ENCODE measurements around the gene SLC6A13. TPM values are rescaled to one million over a fixed set of nuclear protein-coding genes. Genes with fewer than 3 reads are reported as not detected.

SLC6A13 gene
- total RNA-seq, 3 donors from 2014 or later: 1.3 TPM; not detected in 2

DNA sequence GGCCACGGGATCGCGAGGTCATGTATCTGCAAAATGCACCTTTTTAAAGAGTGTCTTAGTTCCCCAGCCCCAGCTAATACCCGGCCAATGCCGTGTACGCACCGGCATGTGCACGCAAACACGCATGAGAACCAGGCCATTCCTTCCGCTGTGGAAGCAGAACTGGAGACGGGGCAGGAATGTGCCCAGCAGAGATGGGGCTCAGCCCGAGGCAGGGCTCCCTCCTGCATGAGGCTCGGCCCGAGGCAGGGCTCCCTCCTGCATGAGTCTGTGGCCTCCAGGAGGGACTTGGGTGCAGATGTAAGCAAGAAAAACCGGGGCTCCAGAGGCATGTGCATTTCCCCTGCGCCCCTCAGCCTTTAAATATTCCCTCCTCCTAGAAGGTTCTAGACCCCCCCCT lies 86.9 kb downstream of the SLC6A13 start:
- Histone ChIP-seq H3K9me3 (no peaks in the 10 kb centered on the region), H3K27ac (no peak overlapping the region), H3K4me1 (no peaks in the 10 kb centered on the region), H3K27me3 (peaks cover 0 to 27% of the 10 kb centered on the region in 2 donors), H3K4me3 (no peak overlapping the region), H3K36me3 (no peaks in the 10 kb centered on the region)
- no peak for TF ChIP-seq POLR2A (IDR thresholded peaks at IDR 0.05)
- TF ChIP-seq POLR2AphosphoS5 (IDR thresholded peaks at IDR 0.05): no peak
- intact Hi-C loops (cut with DNase I; ENCODE audit: low total_unique reads): no loop called here
- no peak for DNase-seq (ENCODE audit: low spot score in 2 of 2)

DNA sequence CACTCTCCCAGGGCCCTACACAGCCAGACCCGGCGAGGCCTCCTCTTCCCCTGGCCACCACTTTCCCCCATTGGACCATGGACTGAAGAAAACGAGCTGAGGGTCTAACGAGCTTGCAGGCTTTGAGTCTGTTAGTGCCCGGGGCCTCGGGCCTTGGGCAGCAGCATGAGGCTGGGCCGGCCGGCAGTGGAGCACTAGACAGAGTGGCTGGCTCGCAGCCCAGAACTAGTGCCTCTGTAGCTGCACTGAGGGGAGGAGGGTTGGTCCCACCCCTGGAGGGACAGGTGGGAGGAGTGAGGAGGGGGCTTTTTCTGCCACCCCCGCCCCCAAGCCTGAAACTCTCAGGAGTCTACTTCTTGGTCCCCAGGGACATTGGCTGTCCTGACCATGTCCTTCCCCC lies 87.4 kb downstream of the SLC6A13 start:
- intact Hi-C loops (cut with DNase I; ENCODE audit: low total_unique reads): no loop called here
- Histone ChIP-seq H3K27ac (no peak overlapping the region), H3K9me3 (no peaks in the 10 kb centered on the region), H3K27me3 (peaks cover 0 to 27% of the 10 kb centered on the region in 2 donors), H3K4me1 (no peaks in the 10 kb centered on the region), H3K36me3 (no peaks in the 10 kb centered on the region), H3K4me3 (no peak overlapping the region)
- DNase-seq (ENCODE audit: low spot score in 2 of 2): no peak
- TF ChIP-seq, protein P1, sequence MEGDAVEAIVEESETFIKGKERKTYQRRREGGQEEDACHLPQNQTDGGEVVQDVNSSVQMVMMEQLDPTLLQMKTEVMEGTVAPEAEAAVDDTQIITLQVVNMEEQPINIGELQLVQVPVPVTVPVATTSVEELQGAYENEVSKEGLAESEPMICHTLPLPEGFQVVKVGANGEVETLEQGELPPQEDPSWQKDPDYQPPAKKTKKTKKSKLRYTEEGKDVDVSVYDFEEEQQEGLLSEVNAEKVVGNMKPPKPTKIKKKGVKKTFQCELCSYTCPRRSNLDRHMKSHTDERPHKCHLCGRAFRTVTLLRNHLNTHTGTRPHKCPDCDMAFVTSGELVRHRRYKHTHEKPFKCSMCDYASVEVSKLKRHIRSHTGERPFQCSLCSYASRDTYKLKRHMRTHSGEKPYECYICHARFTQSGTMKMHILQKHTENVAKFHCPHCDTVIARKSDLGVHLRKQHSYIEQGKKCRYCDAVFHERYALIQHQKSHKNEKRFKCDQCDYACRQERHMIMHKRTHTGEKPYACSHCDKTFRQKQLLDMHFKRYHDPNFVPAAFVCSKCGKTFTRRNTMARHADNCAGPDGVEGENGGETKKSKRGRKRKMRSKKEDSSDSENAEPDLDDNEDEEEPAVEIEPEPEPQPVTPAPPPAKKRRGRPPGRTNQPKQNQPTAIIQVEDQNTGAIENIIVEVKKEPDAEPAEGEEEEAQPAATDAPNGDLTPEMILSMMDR (IDR thresholded peaks at IDR 0.05): no peak
- TF ChIP-seq POLR2A (IDR thresholded peaks at IDR 0.05) (no peak), POLR2AphosphoS5 (IDR thresholded peaks at IDR 0.05) (no peak)

DNA sequence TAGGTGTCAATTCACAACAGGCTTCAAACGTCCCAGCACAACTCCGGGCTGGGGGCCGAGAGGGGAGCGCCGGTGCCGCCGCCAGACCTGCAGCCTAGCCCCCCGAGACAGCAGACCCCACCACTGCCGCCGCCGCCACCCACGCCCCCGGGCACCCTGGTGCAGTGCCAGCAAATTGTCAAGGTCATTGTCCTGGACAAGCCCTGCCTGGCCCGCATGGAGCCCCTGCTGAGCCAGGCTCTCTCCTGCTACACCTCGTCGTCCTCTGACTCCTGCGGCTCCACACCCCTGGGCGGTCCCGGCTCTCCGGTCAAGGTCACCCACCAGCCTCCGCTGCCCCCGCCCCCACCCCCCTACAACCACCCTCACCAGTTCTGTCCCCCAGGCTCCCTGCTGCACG lies 88.0 kb downstream of the SLC6A13 start:
- Histone ChIP-seq H3K4me1 (no peaks in the 10 kb centered on the region), H3K27me3 (peaks cover 0 to 22% of the 10 kb centered on the region in 2 donors)

DNA sequence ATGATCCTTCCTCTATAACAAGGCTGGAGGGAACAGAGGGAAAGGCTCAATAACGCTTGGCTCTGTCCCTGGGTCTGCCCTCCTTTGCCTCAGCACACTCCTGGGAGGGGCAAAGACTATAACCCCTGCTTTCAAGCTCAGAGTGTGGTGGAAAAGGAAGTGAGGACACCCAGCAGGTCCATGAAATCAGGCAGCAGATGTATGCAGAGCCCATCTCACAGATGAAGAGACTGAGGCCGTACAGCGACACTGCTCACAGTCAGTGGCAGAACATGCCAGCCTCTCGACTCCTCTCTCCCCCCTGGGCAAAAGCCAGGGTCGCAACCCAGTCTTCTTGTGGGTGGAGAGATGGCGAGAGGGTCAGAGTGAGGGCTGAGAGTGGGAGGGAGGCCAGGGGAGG lies 88.5 kb downstream of the SLC6A13 start:
- intact Hi-C loops (cut with DNase I; ENCODE audit: low total_unique reads): no loop called here
- no peaks in the 10 kb centered on the region for H3K36me3 ChIP-seq
- no peak overlapping the region for H3K4me3 ChIP-seq
- H3K27ac ChIP-seq: no peak overlapping the region
- DNase-seq (ENCODE audit: low spot score in 2 of 2): no peak
- H3K27me3 ChIP-seq: peaks cover 0 to 22% of the 10 kb centered on the region in 2 donors
- TF ChIP-seq POLR2AphosphoS5 (IDR thresholded peaks at IDR 0.05) (no peak), POLR2A (IDR thresholded peaks at IDR 0.05) (no peak)
- TF ChIP-seq, protein P1 (IDR thresholded peaks at IDR 0.05): no peak
- H3K9me3 ChIP-seq: no peaks in the 10 kb centered on the region
- no peaks in the 10 kb centered on the region for H3K4me1 ChIP-seq

More for the DNA sequence above, 88.0 kb downstream of the SLC6A13 start:
- Histone ChIP-seq H3K9me3 (no peaks in the 10 kb centered on the region), H3K36me3 (no peaks in the 10 kb centered on the region), H3K27ac (no peak overlapping the region), H3K4me3 (no peak overlapping the region)
- intact Hi-C loops (cut with DNase I; ENCODE audit: low total_unique reads): no loop called here
- no peak for TF ChIP-seq POLR2A (IDR thresholded peaks at IDR 0.05)
- no peak for DNase-seq (ENCODE audit: low spot score in 2 of 2)

DNA sequence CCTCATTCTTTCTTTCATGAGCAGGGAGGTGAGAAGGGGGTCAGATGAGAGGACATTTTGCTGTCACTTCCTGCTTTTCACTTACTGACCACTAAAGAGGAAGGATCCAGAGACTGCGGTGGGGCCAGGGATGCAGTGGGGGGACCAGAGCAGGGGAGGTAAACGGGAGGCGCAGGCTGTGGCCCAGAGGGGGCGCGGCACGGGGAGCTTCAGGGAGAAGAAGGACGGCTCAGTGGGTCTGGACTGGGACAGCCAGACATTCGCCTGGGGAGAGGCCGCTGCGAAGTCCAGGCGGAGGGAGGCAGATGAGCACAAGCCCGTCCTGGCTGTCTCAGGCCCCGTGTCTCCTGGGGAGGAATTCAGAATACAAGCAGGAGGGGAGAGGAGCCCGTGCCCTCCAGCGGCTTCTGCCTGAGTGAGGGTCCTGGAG lies 89.9 kb downstream of the SLC6A13 start:
- TF ChIP-seq, protein P1 (IDR thresholded peaks at IDR 0.05): no peak
- TF ChIP-seq POLR2A (IDR thresholded peaks at IDR 0.05) (no peak), POLR2AphosphoS5 (IDR thresholded peaks at IDR 0.05) (no peak)
- Histone ChIP-seq H3K36me3 (no peaks in the 10 kb centered on the region), H3K4me1 (no peaks in the 10 kb centered on the region), H3K27me3 (peaks cover 0 to 22% of the 10 kb centered on the region in 2 donors), H3K9me3 (no peaks in the 10 kb centered on the region), H3K4me3 (no peak overlapping the region), H3K27ac (no peak overlapping the region)
- DNase-seq (ENCODE audit: low spot score in 2 of 2): no peak
- intact Hi-C loops (cut with DNase I; ENCODE audit: low total_unique reads): no loop called here

DNA sequence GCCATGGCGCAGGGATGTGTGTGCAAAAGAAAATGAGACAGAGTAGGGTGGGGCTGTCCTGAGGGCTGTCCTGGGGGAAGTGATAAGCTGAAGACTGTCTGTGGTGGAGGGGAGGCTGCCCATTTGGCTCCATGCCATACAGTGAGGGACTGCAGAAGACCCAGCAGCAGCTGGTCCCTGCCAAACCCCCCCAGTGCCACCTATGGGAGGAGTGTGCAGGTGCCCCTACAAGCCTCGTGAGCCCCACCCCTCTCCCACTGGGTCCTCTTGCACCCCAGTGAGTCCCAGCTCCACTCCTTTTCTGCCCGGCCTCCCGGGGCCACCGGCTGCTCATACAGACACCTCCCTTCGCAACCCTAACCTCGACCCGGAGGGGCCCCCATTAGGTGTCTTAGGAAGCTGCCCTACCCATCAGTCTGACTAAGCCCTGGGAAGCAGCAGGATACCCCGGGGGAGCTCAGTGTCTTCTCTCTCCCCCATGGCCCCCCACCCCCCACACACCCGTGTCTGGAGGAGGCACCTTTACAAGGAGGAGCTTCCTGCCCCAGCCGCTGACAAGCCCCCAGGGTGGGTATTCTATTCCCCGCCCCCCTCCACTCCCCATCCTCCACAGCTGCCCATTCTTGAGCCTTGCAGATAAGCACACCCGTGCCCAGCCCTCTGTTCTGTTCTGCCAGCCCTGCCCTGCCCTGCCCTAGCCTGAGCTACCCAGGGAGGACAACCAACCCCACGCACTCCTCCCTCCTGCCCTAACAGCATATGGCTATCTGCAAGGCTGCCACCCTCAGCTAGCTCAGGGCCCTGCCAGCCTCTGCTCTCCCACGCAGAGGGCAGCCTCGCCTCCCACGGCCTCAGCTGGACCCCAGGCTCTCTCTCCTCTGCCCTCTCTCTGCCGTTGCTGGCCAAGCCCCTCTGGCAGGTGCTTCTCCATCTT lies 90.6 kb downstream of the SLC6A13 start:
- H3K27ac ChIP-seq: no peak overlapping the region
- H3K27me3 ChIP-seq: peaks cover 0 to 22% of the 10 kb centered on the region in 2 donors
- intact Hi-C loops (cut with DNase I; ENCODE audit: low total_unique reads): no loop called here
- H3K9me3 ChIP-seq: no peaks in the 10 kb centered on the region
- TF ChIP-seq, protein P1 (IDR thresholded peaks at IDR 0.05): no peak
- TF ChIP-seq POLR2A (IDR thresholded peaks at IDR 0.05): no peak
- no peak for TF ChIP-seq POLR2AphosphoS5 (IDR thresholded peaks at IDR 0.05)
- no peaks in the 10 kb centered on the region for H3K4me1 ChIP-seq
- H3K4me3 ChIP-seq: no peak overlapping the region
- H3K36me3 ChIP-seq: no peaks in the 10 kb centered on the region
- DNase-seq (ENCODE audit: low spot score in 2 of 2): no peak
